BJ (cell line): ENCODE results near the gene NXF2. TPM values are rescaled to one million over a fixed set of nuclear protein-coding genes. Genes with fewer than 3 reads are reported as not detected.
"Not testable (repeated sequence)": the region's sequence is repeated elsewhere in the genome, so short reads cannot be mapped to it uniquely, and the experiment has no call there.

Source experiments
- CTCF ChIA-PET: fragments of 350-600 bp; formaldehyde crosslinking; extraction: SDS; loops from one replicate; lab custom pipeline; 2021; ENCODE audit warnings: antibody characterized with exemption, inconsistent platforms; lab: Yijun Ruan, JAX
- POLR2A ChIA-PET: fragments of 300-600 bp; sonication (Branson Sonifier 250); formaldehyde crosslinking; extraction: SDS; loops from one replicate; lab custom pipeline; 2021; ENCODE audit warnings: antibody characterized with exemption; lab: Charles Lee
- DNase-seq: peaks from one replicate; pipeline ENCODE4 v3.0.0-alpha.2; 2011; ENCODE audit warnings: low read depth
- H3K27me3 ChIP-seq: 2 replicates; pipeline ENCODE4 v1.6.0; 2011; ENCODE audit warnings: low read length; ENCODE audit not compliant: control insufficient read depth, insufficient read depth
- H3K36me3 ChIP-seq: 2 replicates; pipeline ENCODE4 v1.5.1; 2011; ENCODE audit warnings: low read length; ENCODE audit not compliant: control insufficient read depth, insufficient read depth
- H3K4me3 ChIP-seq: 2 replicates; pipeline ENCODE4 v1.5.1; 2011; ENCODE audit warnings: low read depth, mild to moderate bottlenecking, control low read depth, low read length
- polyA minus RNA-seq: library from RNA; depleted of rRNA, polyadenylated mRNA; stranded (reverse); fragments of >200 nt; gene quantifications from 2 replicates; pipeline ENCODE4 v1.2.3, GENCODE V29; 2011; rRNA and poly(A)+ RNA removed
- polyA plus RNA-seq: library from polyadenylated mRNA; depleted of rRNA; stranded (reverse); fragments of >200 nt; gene quantifications from 2 replicates; pipeline ENCODE4 v1.2.3, GENCODE V29; 2011; rRNA removed
- TF ChIP-seq, protein P1 (sequence below): IDR thresholded peaks from 2 replicates; pipeline ENCODE4 v1.5.1; 2011; ENCODE audit warnings: low read depth, mild to moderate bottlenecking, control low read depth, inconsistent platforms, low read length, moderate library complexity; ENCODE audit not compliant: insufficient read depth

Gene NXF2, protein sequence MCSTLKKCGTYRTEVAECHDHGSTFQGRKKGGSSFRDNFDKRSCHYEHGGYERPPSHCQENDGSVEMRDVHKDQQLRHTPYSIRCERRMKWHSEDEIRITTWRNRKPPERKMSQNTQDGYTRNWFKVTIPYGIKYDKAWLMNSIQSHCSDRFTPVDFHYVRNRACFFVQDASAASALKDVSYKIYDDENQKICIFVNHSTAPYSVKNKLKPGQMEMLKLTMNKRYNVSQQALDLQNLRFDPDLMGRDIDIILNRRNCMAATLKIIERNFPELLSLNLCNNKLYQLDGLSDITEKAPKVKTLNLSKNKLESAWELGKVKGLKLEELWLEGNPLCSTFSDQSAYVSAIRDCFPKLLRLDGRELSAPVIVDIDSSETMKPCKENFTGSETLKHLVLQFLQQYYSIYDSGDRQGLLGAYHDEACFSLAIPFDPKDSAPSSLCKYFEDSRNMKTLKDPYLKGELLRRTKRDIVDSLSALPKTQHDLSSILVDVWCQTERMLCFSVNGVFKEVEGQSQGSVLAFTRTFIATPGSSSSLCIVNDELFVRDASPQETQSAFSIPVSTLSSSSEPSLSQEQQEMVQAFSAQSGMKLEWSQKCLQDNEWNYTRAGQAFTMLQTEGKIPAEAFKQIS
- polyA plus RNA-seq (not detected in 2 replicates), polyA minus RNA-seq (not detected in 2 replicates)

GRCh38 chrX:102246893-102247292 lies at the start of gene NXF2:
Gene NXF2 (plus strand): TSS chrX:102247167. CDS start chrX:102307079, 59,912 bp downstream.
- CTCF ChIA-PET, POLR2A ChIA-PET: not testable (repeated sequence)

GRCh38 chrX:102207940-102208339 lies 39.0 kb upstream of the NXF2 start:
- CTCF ChIA-PET, POLR2A ChIA-PET, H3K36me3 ChIP-seq: not testable (repeated sequence)

More at GRCh38 chrX:102246893-102247292, at the start of gene NXF2:
- DNase-seq, H3K36me3 ChIP-seq, H3K4me3 ChIP-seq, H3K27me3 ChIP-seq: not testable (repeated sequence)

GRCh38 chrX:102214986-102215385 lies 32.0 kb upstream of the NXF2 start, which contains the start of gene TCP11X1:
Gene TCP11X1 (plus strand): TSS chrX:102215301.
- not testable (repeated sequence) for H3K27me3 ChIP-seq

More at GRCh38 chrX:102207940-102208339, 39.0 kb upstream of the NXF2 start:
- H3K4me3 ChIP-seq, H3K27me3 ChIP-seq, DNase-seq: not testable (repeated sequence)

DNA sequence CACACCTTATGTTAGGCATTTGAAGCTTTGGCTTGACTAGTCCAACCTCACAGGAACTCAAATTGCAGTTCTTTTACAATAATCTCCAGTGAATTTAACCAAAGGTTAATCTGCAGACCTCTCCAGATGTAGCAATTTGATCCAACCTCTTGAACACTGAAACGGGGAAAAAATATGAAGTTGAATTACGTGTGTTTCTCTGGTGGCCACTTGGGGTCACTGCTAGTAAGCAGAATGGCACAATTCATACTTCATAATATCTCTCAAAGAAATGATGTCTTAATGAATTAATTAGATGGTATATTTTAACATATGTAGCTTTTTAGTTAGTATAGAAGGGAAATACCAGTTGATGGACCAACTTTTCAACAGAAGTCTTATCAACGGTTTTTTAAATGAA lies 30.5 kb upstream of the NXF2 start:
- CTCF ChIA-PET, DNase-seq, H3K27me3 ChIP-seq, H3K36me3 ChIP-seq, H3K4me3 ChIP-seq, POLR2A ChIA-PET: not testable (repeated sequence)

More at GRCh38 chrX:102214986-102215385, 32.0 kb upstream of the NXF2 start, which contains the start of gene TCP11X1:
- CTCF ChIA-PET, H3K36me3 ChIP-seq, POLR2A ChIA-PET, H3K4me3 ChIP-seq, DNase-seq: not testable (repeated sequence)

- H3K4me3 ChIP-seq, DNase-seq, POLR2A ChIA-PET, CTCF ChIA-PET, H3K36me3 ChIP-seq, H3K27me3 ChIP-seq: not testable (repeated sequence)
Measured at GRCh38 chrX:102235678-102236077, 11.3 kb upstream of the NXF2 start.

- POLR2A ChIA-PET, DNase-seq, H3K36me3 ChIP-seq, H3K4me3 ChIP-seq, CTCF ChIA-PET, H3K27me3 ChIP-seq: not testable (repeated sequence)
Measured at GRCh38 chrX:102240265-102240664, 6.7 kb upstream of the NXF2 start.

DNA sequence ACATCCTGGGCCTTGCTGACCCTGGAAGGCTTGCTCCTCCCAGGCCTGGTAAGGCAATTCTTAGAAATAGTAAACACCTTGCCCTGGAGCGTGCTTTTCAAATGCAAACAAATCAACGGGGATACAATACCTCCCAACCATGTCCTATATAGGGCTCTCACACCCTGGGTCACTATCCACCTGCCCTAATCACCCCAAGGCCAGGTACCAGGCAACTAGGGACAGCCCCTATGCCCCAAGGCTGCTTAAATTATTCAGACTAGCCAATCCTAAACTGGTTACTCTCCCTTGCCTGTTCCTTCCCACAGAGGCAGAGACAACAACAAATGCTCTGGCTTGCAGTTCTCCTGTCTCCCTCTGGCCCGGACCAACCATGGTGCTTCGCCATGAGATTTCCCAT lies 25.3 kb downstream of the NXF2 start:
- DNase-seq, POLR2A ChIA-PET, H3K27me3 ChIP-seq, H3K4me3 ChIP-seq, H3K36me3 ChIP-seq, CTCF ChIA-PET: not testable (repeated sequence)

DNA sequence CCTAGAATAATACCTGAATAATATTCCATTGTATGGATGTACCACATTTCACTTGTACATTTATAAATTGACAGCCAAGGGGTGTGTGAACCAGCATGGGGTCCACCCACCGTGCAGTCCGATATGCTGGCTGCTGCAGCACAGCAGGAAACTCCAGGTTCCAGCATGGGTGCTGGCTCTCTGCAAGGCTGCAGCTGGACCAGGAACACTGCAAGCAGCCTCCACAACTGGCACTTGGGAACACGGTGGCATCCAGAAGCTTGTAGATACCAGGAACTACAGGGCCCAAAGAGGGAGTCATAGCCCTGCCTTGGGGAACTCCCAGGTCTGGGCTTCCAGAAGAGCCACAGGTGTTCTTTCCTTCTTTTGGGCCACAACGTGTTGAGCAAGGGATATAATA lies 91.2 kb downstream of the NXF2 start:
- Histone ChIP-seq H3K36me3 (no peaks in the 10 kb centered on the region), H3K27me3 (no peaks in the 10 kb centered on the region), H3K4me3 (no peak overlapping the region)
- ChIA-PET CTCF (no interaction called here), POLR2A (no interaction called here)
- TF ChIP-seq, protein P1, sequence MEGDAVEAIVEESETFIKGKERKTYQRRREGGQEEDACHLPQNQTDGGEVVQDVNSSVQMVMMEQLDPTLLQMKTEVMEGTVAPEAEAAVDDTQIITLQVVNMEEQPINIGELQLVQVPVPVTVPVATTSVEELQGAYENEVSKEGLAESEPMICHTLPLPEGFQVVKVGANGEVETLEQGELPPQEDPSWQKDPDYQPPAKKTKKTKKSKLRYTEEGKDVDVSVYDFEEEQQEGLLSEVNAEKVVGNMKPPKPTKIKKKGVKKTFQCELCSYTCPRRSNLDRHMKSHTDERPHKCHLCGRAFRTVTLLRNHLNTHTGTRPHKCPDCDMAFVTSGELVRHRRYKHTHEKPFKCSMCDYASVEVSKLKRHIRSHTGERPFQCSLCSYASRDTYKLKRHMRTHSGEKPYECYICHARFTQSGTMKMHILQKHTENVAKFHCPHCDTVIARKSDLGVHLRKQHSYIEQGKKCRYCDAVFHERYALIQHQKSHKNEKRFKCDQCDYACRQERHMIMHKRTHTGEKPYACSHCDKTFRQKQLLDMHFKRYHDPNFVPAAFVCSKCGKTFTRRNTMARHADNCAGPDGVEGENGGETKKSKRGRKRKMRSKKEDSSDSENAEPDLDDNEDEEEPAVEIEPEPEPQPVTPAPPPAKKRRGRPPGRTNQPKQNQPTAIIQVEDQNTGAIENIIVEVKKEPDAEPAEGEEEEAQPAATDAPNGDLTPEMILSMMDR = no peak
- no peak for DNase-seq
